GM19467 (cell line): ENCODE measurements around the gene CALR3.
A peak's percentile ranks its signal among the peaks of the same experiment; 100 is the strongest.
"Not testable (repeated sequence)": the region's sequence is repeated elsewhere in the genome, so short reads cannot be mapped to it uniquely, and the experiment has no call there.

Experiments used
- ATAC-seq: cut with Tn5 transposase; IDR thresholded peaks from one replicate; pipeline ENCODE4 v1.9.1; 2021; ENCODE audit warnings: mild to moderate bottlenecking, moderate library complexity; ENCODE audit not compliant: unreplicated experiment

CALR3 gene

GRCh38 chr19:16497837-16498236 lies 1.9 kb upstream of the CALR3 start:
- ATAC-seq, result no peak

DNA sequence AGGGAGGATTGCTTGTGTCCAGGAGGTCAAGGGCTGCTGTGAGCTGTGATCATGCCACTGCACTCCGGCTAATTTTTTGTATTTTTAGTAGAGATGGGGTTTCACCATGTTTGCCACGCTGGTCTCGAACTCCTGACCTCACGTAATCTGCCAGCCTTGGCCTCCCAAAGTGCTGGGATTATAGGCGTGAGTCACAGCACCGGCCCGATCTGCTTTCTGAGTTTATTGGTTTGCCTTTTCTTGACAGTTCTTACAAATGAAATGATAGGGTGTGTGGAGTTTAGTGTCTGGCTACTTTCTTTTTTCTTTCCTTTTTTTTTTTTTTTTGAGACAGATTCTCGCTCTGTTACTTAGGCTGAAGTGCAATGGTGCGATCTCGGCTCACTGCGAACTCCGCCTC lies 1.1 kb upstream of the CALR3 start:
- no peak for ATAC-seq

- ATAC-seq, result no peak
These were observed 631 bp upstream of the CALR3 start for GRCh38 chr19:16496613-16496983.

DNA sequence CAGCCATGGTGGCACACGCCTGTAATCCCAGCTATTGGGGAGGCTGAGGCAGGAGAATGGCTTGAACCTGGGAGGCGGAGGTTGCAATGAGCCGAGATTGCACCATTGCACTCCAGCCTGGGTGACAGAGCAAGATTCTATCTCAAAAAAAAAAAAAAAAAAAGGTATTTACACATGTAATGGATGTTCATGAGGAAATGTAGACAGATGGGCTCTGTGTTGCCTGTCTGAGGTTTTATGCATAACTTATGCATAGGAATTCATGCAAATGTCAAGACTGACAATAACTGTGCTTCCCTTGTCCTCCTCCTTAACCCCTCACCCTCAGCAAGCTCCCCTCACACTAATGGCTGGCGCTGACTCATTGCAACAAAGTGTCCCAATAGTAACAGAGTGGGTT lies 9.5 kb downstream of the CALR3 start:
- ATAC-seq, result not testable (repeated sequence)

GRCh38 chr19:16482745-16483144 lies 13.2 kb downstream of the CALR3 start:
- no peak for ATAC-seq

GRCh38 chr19:16477311-16477710 lies 18.7 kb downstream of the CALR3 start:
- ATAC-seq, result no peak

DNA sequence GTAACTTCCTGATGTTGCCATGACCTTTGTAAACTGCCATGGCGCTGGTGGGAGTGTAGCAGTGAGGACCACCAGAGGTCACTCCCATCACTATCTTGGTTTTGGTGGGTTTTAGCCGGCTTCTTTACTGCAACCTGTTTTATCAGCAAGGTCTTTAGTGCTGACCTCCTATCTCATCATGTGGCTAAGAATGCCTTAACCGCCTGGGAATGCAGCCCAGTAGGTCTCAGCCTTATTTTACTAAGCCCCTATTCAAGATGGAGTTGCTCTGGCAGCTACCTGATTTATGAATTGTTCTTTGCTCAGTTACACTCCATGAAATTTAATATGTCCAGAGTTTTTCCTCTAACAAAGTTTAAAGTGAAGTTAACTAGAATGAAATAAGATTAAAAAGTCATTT lies 19.6 kb downstream of the CALR3 start:
- ATAC-seq, result no peak

DNA sequence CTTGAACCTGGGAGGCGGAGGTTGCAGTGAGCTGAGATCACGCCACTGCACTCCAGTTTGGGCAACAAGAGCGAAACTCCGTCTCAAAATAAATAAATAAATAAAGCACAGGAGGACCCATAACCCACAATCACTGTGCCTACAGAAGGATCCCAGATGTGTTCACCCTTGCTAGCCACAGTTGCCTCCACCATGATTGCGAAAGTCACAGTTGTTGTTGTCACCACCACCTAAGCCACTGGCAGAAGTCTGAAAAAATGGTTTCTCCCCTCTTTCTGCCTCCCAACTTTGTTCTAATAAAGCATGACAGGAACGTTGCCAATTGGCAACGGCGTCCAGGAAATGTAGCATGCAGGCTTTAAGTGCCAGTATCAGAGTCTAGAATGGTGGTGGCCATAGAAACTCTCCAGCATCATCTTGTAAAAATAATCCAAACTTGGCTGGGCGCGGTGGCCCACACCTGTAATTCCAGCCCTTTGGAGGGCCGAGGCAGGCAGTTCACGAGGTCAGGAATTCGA lies 22.0 kb downstream of the CALR3 start:
- ATAC-seq, result no peak

- ATAC-seq, result no peak
These were observed 23.0 kb downstream of the CALR3 start for GRCh38 chr19:16472992-16473391.

- not testable (repeated sequence) for ATAC-seq
These were observed 23.4 kb downstream of the CALR3 start for GRCh38 chr19:16472559-16472899.

- peak; percentile 27 for ATAC-seq
These were observed 24.8 kb downstream of the CALR3 start for GRCh38 chr19:16470911-16471811.

DNA sequence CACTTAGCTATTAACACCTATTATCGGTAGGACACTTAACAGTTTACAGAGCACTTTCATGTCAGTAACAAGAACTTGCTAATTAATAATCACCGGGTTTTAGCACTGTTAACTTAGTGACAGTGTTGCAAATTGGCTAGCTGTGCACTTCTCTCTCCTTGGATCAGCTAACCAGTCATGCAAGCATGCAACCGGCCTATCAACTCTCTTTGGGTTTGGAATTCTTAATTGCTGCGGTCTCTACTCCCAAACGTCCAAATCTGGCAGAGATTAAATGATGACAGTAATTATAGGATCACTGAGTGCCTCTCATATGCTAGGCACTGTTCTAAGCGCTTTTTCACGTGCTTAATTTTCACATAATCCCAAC lies 25.4 kb downstream of the CALR3 start:
- no peak for ATAC-seq

GRCh38 chr19:16467581-16467980 lies 28.4 kb downstream of the CALR3 start:
- no peak for ATAC-seq

DNA sequence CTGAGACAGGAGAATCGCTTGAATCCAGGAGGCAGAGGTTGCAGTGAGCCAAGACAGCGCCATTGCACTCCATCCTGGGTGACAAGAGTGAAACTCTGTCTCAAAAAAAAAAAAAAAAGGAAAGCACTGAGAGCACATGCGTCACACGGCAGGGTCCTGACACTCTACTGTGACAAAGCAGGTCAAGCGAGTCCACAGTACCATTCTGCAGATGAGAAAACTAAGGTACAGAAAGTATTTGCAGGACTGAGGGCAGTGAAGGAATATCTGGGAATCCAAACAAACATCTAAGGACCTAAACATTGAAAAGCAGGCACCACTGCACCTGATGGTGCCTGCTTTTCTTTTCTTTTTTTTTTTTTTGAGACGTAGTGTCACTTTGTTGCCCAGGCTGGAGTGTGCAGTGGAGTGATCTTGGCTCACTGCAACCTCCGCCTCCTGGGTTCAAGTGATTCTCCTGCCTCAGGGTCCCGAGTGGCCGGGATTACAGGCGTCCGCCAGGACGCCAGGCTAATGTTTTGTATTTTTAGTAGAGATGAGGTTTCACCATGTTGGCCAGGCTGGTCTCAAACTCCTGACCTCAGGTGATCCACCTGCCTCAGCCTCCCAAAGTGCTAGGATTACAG lies 29.1 kb downstream of the CALR3 start:
- not testable (repeated sequence) for ATAC-seq

GRCh38 chr19:16465239-16465638 lies 30.7 kb downstream of the CALR3 start:
- no peak for ATAC-seq

DNA sequence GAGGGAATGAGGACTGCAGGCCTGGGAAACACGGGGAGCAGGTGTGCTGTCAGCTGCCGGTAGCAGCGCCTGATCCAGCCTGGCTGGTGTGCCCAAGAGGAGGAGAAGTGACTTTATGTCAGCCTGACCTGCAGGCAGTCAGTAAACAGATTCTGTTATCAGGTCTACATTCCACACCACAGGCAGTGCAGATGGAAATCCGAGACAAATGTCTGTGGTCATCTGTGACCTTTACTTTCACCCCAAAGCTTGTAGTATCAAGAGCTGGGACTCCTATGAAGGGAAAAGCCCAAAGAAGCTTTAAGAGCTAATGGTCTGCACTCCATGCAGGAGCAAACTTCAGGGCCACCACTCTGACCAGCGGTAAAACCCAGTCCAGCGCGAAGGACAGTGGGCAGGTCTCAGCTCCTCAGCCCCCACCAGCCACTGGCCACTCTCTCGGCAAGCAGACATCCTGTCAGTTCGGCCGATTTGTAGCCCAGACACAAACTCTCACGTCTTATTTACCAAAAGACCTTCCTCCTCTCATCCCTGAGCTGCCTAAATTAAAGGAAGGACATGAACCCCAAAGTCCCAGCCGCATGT lies 31.9 kb downstream of the CALR3 start:
- ATAC-seq, result no peak

- no peak for ATAC-seq
These were observed 32.5 kb downstream of the CALR3 start for GRCh38 chr19:16463341-16463990.

DNA sequence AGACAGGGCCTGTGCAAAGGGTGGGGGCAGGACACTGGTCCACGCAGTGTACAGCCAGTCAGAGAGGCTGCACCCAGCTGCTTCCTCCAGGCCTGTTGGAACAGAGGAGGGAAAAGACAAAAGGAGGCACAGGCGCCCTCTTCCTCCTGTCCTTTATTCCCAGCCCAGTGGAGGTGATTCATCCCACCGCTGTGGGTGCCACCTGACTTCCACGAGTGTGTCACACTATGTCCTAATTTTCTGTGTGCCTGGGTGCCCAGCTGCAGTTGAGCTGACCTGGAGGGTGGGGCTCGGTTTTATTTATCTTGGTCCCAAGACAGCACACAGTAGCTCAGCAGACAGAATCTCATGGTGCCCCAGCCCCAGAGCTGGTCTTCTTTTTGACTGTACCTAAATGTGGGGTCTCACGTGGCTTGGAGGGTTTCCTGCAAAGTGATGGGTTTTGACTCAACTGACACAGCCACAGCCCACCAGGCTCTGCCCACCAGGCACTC lies 33.2 kb downstream of the CALR3 start:
- no peak for ATAC-seq

DNA sequence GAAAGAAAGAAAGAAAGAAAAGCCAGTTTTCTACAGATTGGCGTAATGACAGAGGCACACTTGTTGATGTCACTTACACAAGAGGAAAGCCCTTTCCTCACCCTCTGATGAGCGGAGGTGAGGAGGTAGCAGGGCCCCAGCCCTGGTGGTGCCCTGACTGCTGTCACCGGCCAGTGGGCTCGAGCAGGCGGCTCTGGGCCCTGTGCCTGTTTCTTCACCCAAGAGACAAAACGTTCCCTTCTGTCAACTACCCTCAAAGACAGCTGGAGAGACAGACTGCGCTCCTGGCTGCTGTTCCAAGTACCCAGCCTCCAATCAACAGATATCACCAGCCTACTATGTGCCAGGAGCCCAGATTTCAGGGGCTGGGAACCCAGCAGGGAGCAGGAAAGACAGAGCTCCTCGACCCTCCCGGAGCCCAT lies 34.3 kb downstream of the CALR3 start:
- ATAC-seq, result no peak

- no peak for ATAC-seq
These were observed 35.5 kb downstream of the CALR3 start for GRCh38 chr19:16460454-16460853.

GRCh38 chr19:16459680-16460079 lies 36.3 kb downstream of the CALR3 start:
- ATAC-seq, result no peak
